ENCODE measurements around the gene HSD11B2.

The HSD11B2 gene

GRCh38 chr16:67390816-67391423 lies 40.0 kb upstream of the HSD11B2 start:
- Histone ChIP-seq H3K9ac (ENCODE audit: low read length in 5 of 5) (no peak overlapping the region), H3K27ac (ENCODE audit: low read depth, low read length) (no peak overlapping the region), H3K36me3 (ENCODE audit: control insufficient read depth in 5 of 5, insufficient read depth in 5 of 5, low read length in 5 of 5) (peaks cover 0 to 14% (median 0%) of the 10 kb centered on the region in 5 donors), H3K4me3 (ENCODE audit: low read depth in 1 of 5, low read length in 5 of 5) (peak overlapping the region in 3 of 5 donors; percentile 2 to 77 (median 31)), H3K9me3 (ENCODE audit: control insufficient read depth in 5 of 5, low read length in 5 of 5) (no peaks in the 10 kb centered on the region), H3K4me1 (ENCODE audit: control insufficient read depth in 5 of 5, insufficient read depth in 5 of 5, low read length in 5 of 5) (peaks cover 10 to 68% (median 58%) of the 10 kb centered on the region in 5 donors), H3K27me3 (ENCODE audit: control insufficient read depth in 5 of 5, insufficient read depth in 4 of 5, low read length in 5 of 5) (peaks cover 0 to 37% (median 21%) of the 10 kb centered on the region in 5 donors)

GRCh38 chr16:67391424-67392300 lies 39.3 kb upstream of the HSD11B2 start:
- Histone ChIP-seq H3K9ac (ENCODE audit: low read length in 5 of 5) (peak overlapping the region in 1 of 5 donors; percentile 65), H3K4me3 (ENCODE audit: low read depth in 1 of 5, low read length in 5 of 5) (peak overlapping the region in 4 of 5 donors; percentile 4 to 82 (median 72)), H3K9me3 (ENCODE audit: control insufficient read depth in 5 of 5, low read length in 5 of 5) (no peaks in the 10 kb centered on the region), H3K27me3 (ENCODE audit: control insufficient read depth in 5 of 5, insufficient read depth in 4 of 5, low read length in 5 of 5) (peaks cover 0 to 41% (median 21%) of the 10 kb centered on the region in 5 donors), H3K27ac (ENCODE audit: low read depth, low read length) (no peak overlapping the region), H3K36me3 (ENCODE audit: control insufficient read depth in 5 of 5, insufficient read depth in 5 of 5, low read length in 5 of 5) (peaks cover 0 to 14% (median 0%) of the 10 kb centered on the region in 5 donors), H3K4me1 (ENCODE audit: control insufficient read depth in 5 of 5, insufficient read depth in 5 of 5, low read length in 5 of 5) (peaks cover 10 to 75% (median 65%) of the 10 kb centered on the region in 5 donors)

GRCh38 chr16:67392301-67393059 lies 38.4 kb upstream of the HSD11B2 start:
- peak overlapping the region in 3 of 5 donors; percentile 33 to 71 (median 65) for H3K9ac ChIP-seq (ENCODE audit: low read length in 5 of 5)
- H3K27ac ChIP-seq (ENCODE audit: low read depth, low read length), result peak overlapping the region; percentile 23
- H3K9me3 ChIP-seq (ENCODE audit: control insufficient read depth in 5 of 5, low read length in 5 of 5), result no peaks in the 10 kb centered on the region
- peaks cover 12 to 83% (median 73%) of the 10 kb centered on the region in 5 donors for H3K4me1 ChIP-seq (ENCODE audit: control insufficient read depth in 5 of 5, insufficient read depth in 5 of 5, low read length in 5 of 5)
- peaks cover 0 to 41% (median 21%) of the 10 kb centered on the region in 5 donors for H3K27me3 ChIP-seq (ENCODE audit: control insufficient read depth in 5 of 5, insufficient read depth in 4 of 5, low read length in 5 of 5)
- H3K4me3 ChIP-seq (ENCODE audit: low read depth in 1 of 5, low read length in 5 of 5), result peak overlapping the region; percentile 60 to 82 (median 71)
- H3K36me3 ChIP-seq (ENCODE audit: control insufficient read depth in 5 of 5, insufficient read depth in 5 of 5, low read length in 5 of 5), result peaks cover 0 to 14% (median 0%) of the 10 kb centered on the region in 5 donors

- Histone ChIP-seq H3K36me3 (ENCODE audit: control insufficient read depth in 5 of 5, insufficient read depth in 5 of 5, low read length in 5 of 5) (peaks cover 0 to 14% (median 0%) of the 10 kb centered on the region in 5 donors), H3K4me1 (ENCODE audit: control insufficient read depth in 5 of 5, insufficient read depth in 5 of 5, low read length in 5 of 5) (peaks cover 12 to 90% (median 75%) of the 10 kb centered on the region in 5 donors), H3K4me3 (ENCODE audit: low read depth in 1 of 5, low read length in 5 of 5) (peak within 1 kb of the TSS; percentile 60 to 82 (median 71)), H3K27ac (ENCODE audit: low read depth, low read length) (peak within 1 kb of the TSS; percentile 37), H3K9ac (ENCODE audit: low read length in 5 of 5) (peak within 1 kb of the TSS in 3 of 5 donors; percentile 53 to 71 (median 68)), H3K9me3 (ENCODE audit: control insufficient read depth in 5 of 5, low read length in 5 of 5) (no peaks in the 10 kb centered on the region), H3K27me3 (ENCODE audit: control insufficient read depth in 5 of 5, insufficient read depth in 4 of 5, low read length in 5 of 5) (peaks cover 0 to 44% (median 21%) of the 10 kb centered on the region in 5 donors)
These were observed 37.7 kb upstream of the HSD11B2 start, which contains the start of gene TPPP3 for GRCh38 chr16:67393111-67393787. TPPP3 (minus strand) TSS chr16:67393498; CDS start chr16:67391111, 2,387 bp downstream.

GRCh38 chr16:67393788-67394154 lies 37.1 kb upstream of the HSD11B2 start:
- Histone ChIP-seq H3K4me3 (ENCODE audit: low read depth in 1 of 5, low read length in 5 of 5) (peak overlapping the region; percentile 56 to 82 (median 68)), H3K36me3 (ENCODE audit: control insufficient read depth in 5 of 5, insufficient read depth in 5 of 5, low read length in 5 of 5) (peaks cover 0 to 13% (median 0%) of the 10 kb centered on the region in 5 donors), H3K9ac (ENCODE audit: low read length in 5 of 5) (peak overlapping the region in 3 of 5 donors; percentile 45 to 68 (median 53)), H3K27me3 (ENCODE audit: control insufficient read depth in 5 of 5, insufficient read depth in 4 of 5, low read length in 5 of 5) (peaks cover 0 to 44% (median 21%) of the 10 kb centered on the region in 5 donors), H3K9me3 (ENCODE audit: control insufficient read depth in 5 of 5, low read length in 5 of 5) (no peaks in the 10 kb centered on the region), H3K4me1 (ENCODE audit: control insufficient read depth in 5 of 5, insufficient read depth in 5 of 5, low read length in 5 of 5) (peaks cover 12 to 95% (median 76%) of the 10 kb centered on the region in 5 donors), H3K27ac (ENCODE audit: low read depth, low read length) (peak overlapping the region; percentile 37)

- H3K27ac ChIP-seq (ENCODE audit: low read depth, low read length), result no peak overlapping the region
- peak overlapping the region in 2 of 5 donors; percentile 53 to 68 for H3K9ac ChIP-seq (ENCODE audit: low read length in 5 of 5)
- H3K27me3 ChIP-seq (ENCODE audit: control insufficient read depth in 5 of 5, insufficient read depth in 4 of 5, low read length in 5 of 5), result peaks cover 0 to 44% (median 21%) of the 10 kb centered on the region in 5 donors
- peak overlapping the region in 4 of 5 donors; percentile 56 to 82 (median 72) for H3K4me3 ChIP-seq (ENCODE audit: low read depth in 1 of 5, low read length in 5 of 5)
- peaks cover 0 to 13% (median 0%) of the 10 kb centered on the region in 5 donors for H3K36me3 ChIP-seq (ENCODE audit: control insufficient read depth in 5 of 5, insufficient read depth in 5 of 5, low read length in 5 of 5)
- H3K4me1 ChIP-seq (ENCODE audit: control insufficient read depth in 5 of 5, insufficient read depth in 5 of 5, low read length in 5 of 5), result peaks cover 12 to 98% (median 82%) of the 10 kb centered on the region in 5 donors
- H3K9me3 ChIP-seq (ENCODE audit: control insufficient read depth in 5 of 5, low read length in 5 of 5), result no peaks in the 10 kb centered on the region
These were observed 36.5 kb upstream of the HSD11B2 start for GRCh38 chr16:67394155-67395104.

- Histone ChIP-seq H3K9ac (ENCODE audit: low read length in 5 of 5) (peak overlapping the region in 1 of 5 donors; percentile 13), H3K4me1 (ENCODE audit: control insufficient read depth in 5 of 5, insufficient read depth in 5 of 5, low read length in 5 of 5) (peaks cover 12 to 94% (median 79%) of the 10 kb centered on the region in 5 donors), H3K36me3 (ENCODE audit: control insufficient read depth in 5 of 5, insufficient read depth in 5 of 5, low read length in 5 of 5) (peaks cover 0 to 7% (median 0%) of the 10 kb centered on the region in 5 donors), H3K27ac (ENCODE audit: low read depth, low read length) (no peak overlapping the region), H3K4me3 (ENCODE audit: low read depth in 1 of 5, low read length in 5 of 5) (peak overlapping the region in 3 of 5 donors; percentile 27 to 77 (median 68)), H3K9me3 (ENCODE audit: control insufficient read depth in 5 of 5, low read length in 5 of 5) (no peaks in the 10 kb centered on the region), H3K27me3 (ENCODE audit: control insufficient read depth in 5 of 5, insufficient read depth in 4 of 5, low read length in 5 of 5) (peaks cover 0 to 43% (median 21%) of the 10 kb centered on the region in 5 donors)
These were observed 35.8 kb upstream of the HSD11B2 start for GRCh38 chr16:67395105-67395457.

GRCh38 chr16:67395458-67396158 lies 35.3 kb upstream of the HSD11B2 start:
- Histone ChIP-seq H3K4me3 (ENCODE audit: low read depth in 1 of 5, low read length in 5 of 5) (peak overlapping the region in 1 of 5 donors; percentile 1), H3K4me1 (ENCODE audit: control insufficient read depth in 5 of 5, insufficient read depth in 5 of 5, low read length in 5 of 5) (peaks cover 10 to 88% (median 78%) of the 10 kb centered on the region in 5 donors), H3K9me3 (ENCODE audit: control insufficient read depth in 5 of 5, low read length in 5 of 5) (no peaks in the 10 kb centered on the region), H3K9ac (ENCODE audit: low read length in 5 of 5) (peak overlapping the region in 1 of 5 donors; percentile 13), H3K27me3 (ENCODE audit: control insufficient read depth in 5 of 5, insufficient read depth in 4 of 5, low read length in 5 of 5) (peaks cover 0 to 42% (median 21%) of the 10 kb centered on the region in 5 donors), H3K36me3 (ENCODE audit: control insufficient read depth in 5 of 5, insufficient read depth in 5 of 5, low read length in 5 of 5) (peaks cover 0 to 3% (median 0%) of the 10 kb centered on the region in 5 donors), H3K27ac (ENCODE audit: low read depth, low read length) (no peak overlapping the region)

All from subcutaneous abdominal adipose tissue (tissue), 5 donors.